Upper lobe of left lung (tissue), 6 donors: ENCODE data around the gene TENM4. TPM values are rescaled to one million over a fixed set of nuclear protein-coding genes. Genes with fewer than 3 reads are reported as not detected.

ENCODE experiments used
- ATAC-seq, 2 donors: fragments of 200-7000 bp; cut with Tn5 transposase; one replicate each; pipeline ENCODE4 v1.9.1; 2022; ENCODE audit warnings: mild to moderate bottlenecking in 2 of 2, moderate library complexity in 2 of 2; ENCODE audit not compliant: low FRiP score in 2 of 2
- DNase-seq, 2 donors: peaks; one replicate each; pipeline ENCODE4 v3.0.0-alpha.2; 2019 to 2020
- H3K27ac ChIP-seq, 4 donors: fragments of 200-600 bp; sonication (generic); one replicate each; pipeline ENCODE4 v1.5.1; 2016 to 2019
- H3K27me3 ChIP-seq, 4 donors: fragments of 200-600 bp; sonication (generic); one replicate each; pipeline ENCODE4 v1.5.1; 2017 to 2019
- H3K36me3 ChIP-seq, 4 donors: fragments of 200-600 bp; sonication (generic); one replicate each; pipeline ENCODE4 v1.5.1; 2016 to 2019
- H3K4me1 ChIP-seq, 4 donors: fragments of 200-600 bp; sonication (generic); one replicate each; pipeline ENCODE4 v1.5.1; 2018 to 2019
- H3K4me3 ChIP-seq, 4 donors: fragments of 200-600 bp; sonication (generic); one replicate each; pipeline ENCODE4 v1.5.1; 2017 to 2019; ENCODE audit warnings: mild to moderate bottlenecking in 2 of 4, moderate library complexity in 1 of 4
- H3K9me3 ChIP-seq, 4 donors: fragments of 200-600 bp; sonication (generic); one replicate each; pipeline ENCODE4 v1.5.1; 2018 to 2019
- CTCF ChIP-seq, 6 experiments: fragments of 450-650 bp in 4 of 6; fragments of 200-600 bp in 2 of 6; sonication (generic) in 2 of 6; IDR thresholded peaks; one replicate each; pipeline ENCODE4 v1.5.1; 2016 to 2019; ENCODE audit warnings: antibody characterized with exemption in 6 of 6
- EP300 ChIP-seq, 4 donors: sonication (generic); formaldehyde crosslinking; IDR thresholded peaks; one replicate each; pipeline ENCODE4 v1.5.1; 2017; ENCODE audit warnings: antibody characterized with exemption in 4 of 4, control low read depth in 2 of 4
- POLR2A ChIP-seq, 4 donors: fragments of 450-650 bp; IDR thresholded peaks; one replicate each; pipeline ENCODE4 v1.5.1; 2016 to 2017; ENCODE audit warnings: antibody characterized with exemption in 4 of 4, mild to moderate bottlenecking in 2 of 4
- POLR2AphosphoS5 ChIP-seq, 2 donors: sonication (generic); formaldehyde crosslinking; IDR thresholded peaks; one replicate each; pipeline ENCODE4 v1.5.1; 2017; ENCODE audit warnings: antibody characterized with exemption in 2 of 2
- WGBS, 2 donors: methylation state at CpG; one replicate each; pipeline ENCODE4 v1.1.5; 2017 to 2018; 5-methylcytosine and 5-hydroxymethylcytosine counted together
- total RNA-seq, 6 donors: library from RNA; depleted of rRNA in 4 of 6; stranded (reverse); fragments of >200 nt in 4 of 6; gene quantifications; one replicate each; pipeline versions ENCODE4 v1.1.0 to v1.2.1, GENCODE V29; 2016 to 2021
- donor health status: DM: no; HTN: no; CAD: no; lungs with moderate emphysema.
- donor health status: DM: no; HTN: yes; CAD: no; lungs with severe emphysema.

TENM4 gene
- total RNA-seq, 6 donors from 2014 or later = 0.11 to 20.0 (median 3.7) TPM

GRCh38 chr11:79466411-79466810 lies 25.6 kb upstream of the TENM4 start:
- Histone ChIP-seq H3K27me3 (no peaks in the 10 kb centered on the region), H3K27ac (no peak overlapping the region), H3K36me3 (no peaks in the 10 kb centered on the region), H3K9me3 (no peaks in the 10 kb centered on the region), H3K4me3 (no peak overlapping the region), H3K4me1 (no peaks in the 10 kb centered on the region)
- ATAC-seq (no peak), DNase-seq (no peak)
- no peak for TF ChIP-seq CTCF (IDR thresholded peaks at IDR 0.05)
- 38 to 43% methylated on average over 2 of the region's 2 CpGs for WGBS, 2 donors

DNA sequence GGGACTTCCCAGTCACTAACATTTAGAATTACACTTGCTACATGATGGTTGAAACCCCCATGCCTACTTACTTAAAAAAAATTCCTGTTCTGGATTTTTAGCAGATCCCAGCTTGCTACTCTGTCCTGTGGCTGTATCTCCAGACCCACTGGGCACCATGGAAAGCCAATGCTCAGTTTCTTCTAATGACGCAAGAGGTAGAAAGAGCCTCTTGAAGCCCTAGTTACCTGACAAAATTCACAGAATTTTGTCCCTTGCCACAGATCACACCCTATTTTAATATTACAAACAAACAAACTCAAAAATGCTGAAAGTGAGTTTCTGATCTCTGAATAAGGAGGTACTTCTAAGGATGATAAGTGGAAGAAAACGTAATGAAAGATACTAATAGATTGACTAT lies 24.3 kb upstream of the TENM4 start:
- Histone ChIP-seq H3K4me3 (no peak overlapping the region), H3K27me3 (no peaks in the 10 kb centered on the region), H3K27ac (no peak overlapping the region), H3K9me3 (no peaks in the 10 kb centered on the region), H3K36me3 (no peaks in the 10 kb centered on the region), H3K4me1 (no peaks in the 10 kb centered on the region)
- 89 to 98% methylated on average over 2 of the region's 2 CpGs for WGBS, 2 donors
- DNase-seq (no peak), ATAC-seq (no peak)
- no peak for TF ChIP-seq POLR2AphosphoS5 (IDR thresholded peaks at IDR 0.05)
- TF ChIP-seq POLR2A (IDR thresholded peaks at IDR 0.05) = no peak
- no peak for TF ChIP-seq EP300 (IDR thresholded peaks at IDR 0.05)
- no peak for TF ChIP-seq CTCF (IDR thresholded peaks at IDR 0.05)

GRCh38 chr11:79461666-79462645 lies 21.1 kb upstream of the TENM4 start:
- no peak for TF ChIP-seq CTCF (IDR thresholded peaks at IDR 0.05)
- Histone ChIP-seq H3K27me3 (no peaks in the 10 kb centered on the region), H3K4me1 (no peaks in the 10 kb centered on the region), H3K9me3 (no peaks in the 10 kb centered on the region), H3K36me3 (no peaks in the 10 kb centered on the region), H3K4me3 (no peak overlapping the region), H3K27ac (no peak overlapping the region)
- 85 to 87% methylated on average over 7 of the region's 7 CpGs for WGBS, 2 donors
- DNase-seq (no peak), ATAC-seq (no peak)

DNA sequence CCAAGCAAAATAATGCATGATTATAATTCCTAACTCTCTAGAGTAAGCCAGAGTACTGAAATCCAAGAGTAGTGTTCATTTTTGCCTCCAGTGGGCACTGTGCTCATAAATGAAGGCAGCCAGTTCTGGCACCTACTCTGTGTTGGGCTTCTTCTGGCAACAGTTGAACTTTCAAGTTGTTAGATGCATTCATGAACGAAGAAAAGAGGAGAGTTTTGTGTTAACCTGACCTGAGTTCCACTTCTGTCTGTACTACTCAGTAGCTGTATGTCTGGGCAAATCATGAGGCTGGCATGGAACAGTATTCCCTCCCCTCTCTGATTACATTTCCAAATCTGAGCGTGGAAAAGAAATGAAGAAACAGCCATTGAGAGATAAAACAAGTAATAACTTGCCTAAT lies 20.3 kb upstream of the TENM4 start:
- H3K27ac ChIP-seq = no peak overlapping the region
- H3K4me3 ChIP-seq = no peak overlapping the region
- TF ChIP-seq EP300 (IDR thresholded peaks at IDR 0.05) (no peak), POLR2AphosphoS5 (IDR thresholded peaks at IDR 0.05) (no peak), CTCF (IDR thresholded peaks at IDR 0.05) (peak; percentile 19 to 59 (median 40))
- WGBS, 2 donors = 40 to 43% methylated on average over 2 of the region's 2 CpGs
- no peaks in the 10 kb centered on the region for H3K4me1 ChIP-seq
- H3K9me3 ChIP-seq = no peaks in the 10 kb centered on the region
- no peaks in the 10 kb centered on the region for H3K27me3 ChIP-seq
- no peaks in the 10 kb centered on the region for H3K36me3 ChIP-seq
- DNase-seq (no peak), ATAC-seq (peak; percentile 71 to 86)

- WGBS, 2 donors = 67 to 77% methylated on average over 5 of the region's 5 CpGs
- TF ChIP-seq POLR2AphosphoS5 (IDR thresholded peaks at IDR 0.05) = no peak
- no peak for TF ChIP-seq CTCF (IDR thresholded peaks at IDR 0.05)
- TF ChIP-seq POLR2A (IDR thresholded peaks at IDR 0.05) = no peak
- TF ChIP-seq EP300 (IDR thresholded peaks at IDR 0.05) = no peak
- H3K27ac ChIP-seq = no peak overlapping the region
- H3K27me3 ChIP-seq = no peaks in the 10 kb centered on the region
- no peaks in the 10 kb centered on the region for H3K36me3 ChIP-seq
- H3K9me3 ChIP-seq = no peaks in the 10 kb centered on the region
- no peaks in the 10 kb centered on the region for H3K4me1 ChIP-seq
- no peak for DNase-seq
- no peak for ATAC-seq
- no peak overlapping the region for H3K4me3 ChIP-seq
Measured at GRCh38 chr11:79458709-79459108, 17.9 kb upstream of the TENM4 start.
